ENCODE data around the gene KIF13A. TPM values are rescaled to one million over a fixed set of nuclear protein-coding genes. Genes with fewer than 3 reads are reported as not detected.

The KIF13A gene
- total RNA-seq, 1 donor: 86.8 TPM

- no peak overlapping the region for H3K4me3 ChIP-seq (ENCODE audit: low read depth, low read length)
- DNase-seq (ENCODE audit: low read depth): peak; percentile 78
- TF ChIP-seq CTCF (IDR thresholded peaks at IDR 0.05; ENCODE audit: insufficient read depth, low read length): no peak
Measured at GRCh38 chr6:17928514-17929430, 58.7 kb downstream of the KIF13A start.

- TF ChIP-seq CTCF (IDR thresholded peaks at IDR 0.05; ENCODE audit: insufficient read depth, low read length): no peak
- DNase-seq (ENCODE audit: low read depth): no peak
- no peak overlapping the region for H3K4me3 ChIP-seq (ENCODE audit: low read depth, low read length)
Measured at GRCh38 chr6:17927705-17928104, 59.7 kb downstream of the KIF13A start.

- DNase-seq (ENCODE audit: low read depth): peak; percentile 51
- no peak for TF ChIP-seq CTCF (IDR thresholded peaks at IDR 0.05; ENCODE audit: insufficient read depth, low read length)
- H3K4me3 ChIP-seq (ENCODE audit: low read depth, low read length): no peak overlapping the region
Measured at GRCh38 chr6:17923401-17923863, 64.0 kb downstream of the KIF13A start.

- H3K4me3 ChIP-seq (ENCODE audit: low read depth, low read length): no peak overlapping the region
- TF ChIP-seq CTCF (IDR thresholded peaks at IDR 0.05; ENCODE audit: insufficient read depth, low read length): no peak
Measured at GRCh38 chr6:17921454-17921853, 66.0 kb downstream of the KIF13A start.

GRCh38 chr6:17919496-17919895, 67.9 kb downstream of the KIF13A start:
- no peak for TF ChIP-seq CTCF (IDR thresholded peaks at IDR 0.05; ENCODE audit: insufficient read depth, low read length)
- no peak overlapping the region for H3K4me3 ChIP-seq (ENCODE audit: low read depth, low read length)
- DNase-seq (ENCODE audit: low read depth): no peak

More at GRCh38 chr6:17921454-17921853, 66.0 kb downstream of the KIF13A start:
- no peak for DNase-seq (ENCODE audit: low read depth)

- no peak for DNase-seq (ENCODE audit: low read depth)
- H3K4me3 ChIP-seq (ENCODE audit: low read depth, low read length): no peak overlapping the region
- TF ChIP-seq CTCF (IDR thresholded peaks at IDR 0.05; ENCODE audit: insufficient read depth, low read length): no peak
Measured at GRCh38 chr6:17917837-17918763, 69.3 kb downstream of the KIF13A start.
